GM19240 (cell line): ENCODE data around the gene FBXO30.

Experiments used
- DNase-seq: peaks from one replicate; pipeline ENCODE4 v3.0.0; 2011; ENCODE audit warnings: low spot score; ENCODE audit not compliant: insufficient read length

The FBXO30 gene

DNA sequence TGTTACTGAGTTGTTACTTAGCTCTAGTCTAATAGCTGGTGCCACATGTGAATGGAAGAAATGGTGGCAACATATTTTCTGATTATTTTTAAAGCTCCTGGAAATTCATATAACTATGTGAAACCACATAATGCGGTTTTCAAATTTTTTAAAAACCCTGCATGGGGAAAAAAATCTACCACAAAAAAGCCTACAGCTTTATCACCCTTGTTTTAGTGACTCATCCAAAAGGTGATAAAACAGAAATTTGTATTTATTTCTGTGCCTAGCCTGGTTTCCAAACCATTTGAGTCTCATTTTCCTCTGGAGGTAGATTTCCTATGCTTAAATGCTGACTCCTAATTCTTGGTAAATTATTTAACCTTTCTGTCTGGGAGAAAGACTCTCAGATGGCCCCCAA is 5.4 kb upstream of the FBXO30 start:
- no peak for DNase-seq

- no peak for DNase-seq
These were observed 4.2 kb upstream of the FBXO30 start for GRCh38 chr6:145818796-145819195.

GRCh38 chr6:145816392-145816791 is 1.8 kb upstream of the FBXO30 start:
- no peak for DNase-seq

DNA sequence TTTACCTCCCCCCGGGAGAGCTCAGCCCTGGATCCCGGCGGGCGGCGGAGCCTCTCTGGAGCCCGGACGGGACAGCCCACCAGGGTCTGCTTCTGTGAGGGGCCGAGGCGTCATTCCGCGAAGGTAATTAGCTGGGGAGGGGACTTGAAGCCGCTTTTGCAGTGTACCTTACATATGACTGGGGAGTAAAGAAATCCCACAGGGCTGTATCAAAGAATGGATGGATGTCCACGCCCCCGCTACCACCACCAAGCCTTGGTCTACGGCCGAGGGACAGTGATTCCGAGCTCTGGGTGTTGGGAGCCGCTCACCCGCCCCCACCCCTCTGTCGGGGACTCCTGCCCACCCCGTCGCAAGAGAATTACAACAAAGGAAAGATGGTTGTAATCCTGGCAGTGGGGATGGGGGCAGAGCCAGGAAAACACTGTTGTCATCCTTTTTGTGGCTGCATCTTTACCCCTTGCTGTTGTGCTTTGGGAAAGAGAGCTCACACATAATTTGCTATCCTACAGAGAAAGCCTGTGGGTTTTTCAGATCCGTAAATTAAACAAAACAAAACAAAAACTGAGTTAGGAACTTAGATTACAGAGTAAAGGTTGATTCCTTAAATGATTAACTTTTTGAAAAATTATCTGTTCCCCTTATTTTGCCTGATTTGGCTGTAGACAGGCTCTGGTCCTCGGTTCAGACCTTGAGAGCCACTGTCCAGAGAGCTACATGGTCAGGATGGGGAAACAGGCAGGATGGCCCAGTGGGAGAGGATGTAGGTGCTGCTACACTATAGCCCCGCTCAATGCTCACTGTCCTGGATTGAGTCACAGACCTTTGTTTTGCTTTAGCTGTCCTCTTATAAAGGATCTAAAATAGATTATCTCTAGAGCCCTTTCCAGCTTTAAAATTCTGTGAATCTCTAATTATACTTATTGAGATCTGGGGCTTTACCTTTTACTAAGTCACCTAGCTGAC is 997 bp upstream of the FBXO30 start:
- peak; percentile 9 for DNase-seq

- DNase-seq, result no peak
These were observed 527 bp downstream of the FBXO30 start for GRCh38 chr6:145814035-145814500.

DNA sequence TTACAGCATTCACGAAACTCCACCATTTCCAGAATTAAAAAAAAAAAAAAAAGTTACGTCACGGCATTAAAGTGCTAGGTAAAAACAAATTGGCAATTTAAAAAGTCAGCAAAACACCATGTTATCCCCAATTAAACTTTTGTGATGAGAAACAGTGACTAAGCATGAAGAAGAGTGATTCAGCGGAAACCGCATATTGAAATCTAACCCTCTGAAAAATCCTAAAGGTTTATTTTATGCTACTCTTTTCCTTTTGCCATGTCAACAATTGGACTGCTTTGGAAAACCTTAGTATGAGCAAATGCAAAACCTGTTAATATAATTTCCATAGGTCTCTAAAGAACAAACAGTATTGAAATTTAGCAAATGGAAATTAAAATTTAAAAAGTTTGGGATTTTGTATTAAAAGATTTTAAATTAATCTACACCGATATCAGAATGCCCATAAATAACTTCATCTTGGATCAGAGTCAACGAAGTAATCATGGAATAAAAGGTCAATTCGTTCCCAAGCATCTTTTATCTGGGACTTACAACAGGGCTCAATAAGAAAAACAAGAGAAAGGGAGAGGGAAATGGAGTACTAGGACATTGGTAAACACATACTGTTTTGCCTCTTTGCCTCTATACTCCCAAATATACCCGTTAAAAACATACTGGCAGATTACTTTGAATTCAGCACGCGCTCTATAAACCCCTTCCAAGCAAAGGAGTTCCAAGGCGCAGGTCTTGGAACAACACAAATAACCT is 1.1 kb downstream of the FBXO30 start:
- DNase-seq, result no peak

GRCh38 chr6:145811741-145812140 is 2.9 kb downstream of the FBXO30 start:
- no peak for DNase-seq

GRCh38 chr6:145809785-145810184 is 4.8 kb downstream of the FBXO30 start:
- no peak for DNase-seq

DNA sequence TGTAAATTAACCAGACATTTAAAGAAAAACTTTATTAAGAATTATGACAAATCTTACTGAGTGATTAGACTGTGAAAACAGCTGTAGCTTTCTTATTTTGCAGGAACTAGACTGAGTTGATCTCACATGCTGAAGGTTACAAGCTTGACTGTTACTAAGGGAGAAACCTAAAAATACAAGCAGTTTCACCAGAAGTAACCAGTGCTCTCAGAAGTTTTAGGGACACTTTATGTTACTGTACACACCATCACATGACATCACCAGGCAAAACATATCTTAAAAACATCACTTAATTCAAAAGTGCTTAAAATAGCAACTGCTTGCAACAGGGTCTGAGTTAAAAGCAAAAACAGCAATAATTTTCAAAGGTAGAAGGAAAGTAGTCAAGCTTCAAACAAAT is 5.4 kb downstream of the FBXO30 start:
- no peak for DNase-seq

GRCh38 chr6:145808239-145808638 is 6.4 kb downstream of the FBXO30 start:
- DNase-seq, result no peak

- no peak for DNase-seq
These were observed 12.5 kb downstream of the FBXO30 start for GRCh38 chr6:145802141-145802540.

- DNase-seq, result no peak
These were observed 13.6 kb downstream of the FBXO30 start for GRCh38 chr6:145801021-145801420.

DNA sequence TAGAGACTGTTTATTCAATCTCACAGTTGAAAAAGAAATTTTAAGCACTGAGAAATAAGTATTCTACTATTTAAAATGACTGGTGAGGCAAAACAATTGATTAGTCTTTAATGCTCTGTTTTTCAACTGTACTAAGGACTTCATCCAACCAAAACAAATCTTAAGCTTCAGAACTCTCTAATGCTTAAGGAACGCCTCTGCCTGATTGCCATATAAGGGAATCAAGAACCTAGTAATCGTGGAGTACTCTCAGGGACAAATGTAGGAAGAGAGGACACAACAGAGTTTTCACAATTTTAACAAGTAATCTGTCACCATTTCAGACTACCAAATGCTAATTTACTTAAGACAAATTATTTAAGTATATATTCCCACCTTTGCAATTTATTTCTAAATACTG is 16.1 kb downstream of the FBXO30 start:
- no peak for DNase-seq

GRCh38 chr6:145789443-145789842 is 25.2 kb downstream of the FBXO30 start:
- no peak for DNase-seq

GRCh38 chr6:145787688-145788087 is 26.9 kb downstream of the FBXO30 start:
- no peak for DNase-seq

DNA sequence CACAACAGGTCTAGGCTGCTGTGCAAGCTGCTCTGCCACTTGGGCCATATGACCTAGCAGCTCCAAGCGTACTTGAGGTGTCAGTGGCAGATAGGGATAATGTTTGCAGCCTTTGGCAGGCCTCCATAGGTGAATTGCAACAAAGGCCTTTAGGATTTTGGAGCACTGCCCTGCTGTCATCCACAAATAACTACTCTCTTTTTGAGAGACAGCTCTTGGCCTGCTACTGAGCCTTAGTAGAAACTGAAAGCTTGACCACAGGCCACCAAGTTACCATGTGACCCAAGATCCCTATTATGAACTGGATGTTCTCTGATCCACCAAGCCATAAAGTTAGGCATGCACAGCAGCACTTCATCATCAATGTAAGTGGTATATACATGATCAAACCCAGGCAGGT is 29.9 kb downstream of the FBXO30 start:
- no peak for DNase-seq

GRCh38 chr6:145783796-145784195 is 30.8 kb downstream of the FBXO30 start:
- DNase-seq, result no peak

- DNase-seq, result no peak
These were observed 41.7 kb downstream of the FBXO30 start for GRCh38 chr6:145772846-145773245.

GRCh38 chr6:145765449-145765848 is 49.1 kb downstream of the FBXO30 start:
- no peak for DNase-seq

DNA sequence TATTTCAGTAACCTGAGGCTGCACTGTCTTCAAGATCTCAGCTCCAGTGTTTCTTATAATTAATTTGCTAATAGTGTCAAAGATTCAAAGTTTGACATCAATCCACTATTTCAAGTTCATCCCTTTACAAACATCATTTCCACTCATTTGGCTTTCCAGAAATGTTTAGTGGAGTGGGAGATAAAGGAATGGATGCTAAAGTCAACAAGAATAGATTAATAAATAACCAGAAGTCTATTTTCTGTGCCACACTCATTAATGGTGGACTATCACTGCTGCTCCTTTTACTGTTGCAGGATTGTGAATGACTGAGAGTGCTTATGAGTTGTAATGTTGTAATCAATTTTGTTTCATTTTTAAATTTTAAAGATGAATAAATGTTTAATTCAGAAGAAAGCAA is 50.9 kb downstream of the FBXO30 start:
- DNase-seq, result no peak

- DNase-seq, result no peak
These were observed 53.0 kb downstream of the FBXO30 start for GRCh38 chr6:145761584-145761983.

DNA sequence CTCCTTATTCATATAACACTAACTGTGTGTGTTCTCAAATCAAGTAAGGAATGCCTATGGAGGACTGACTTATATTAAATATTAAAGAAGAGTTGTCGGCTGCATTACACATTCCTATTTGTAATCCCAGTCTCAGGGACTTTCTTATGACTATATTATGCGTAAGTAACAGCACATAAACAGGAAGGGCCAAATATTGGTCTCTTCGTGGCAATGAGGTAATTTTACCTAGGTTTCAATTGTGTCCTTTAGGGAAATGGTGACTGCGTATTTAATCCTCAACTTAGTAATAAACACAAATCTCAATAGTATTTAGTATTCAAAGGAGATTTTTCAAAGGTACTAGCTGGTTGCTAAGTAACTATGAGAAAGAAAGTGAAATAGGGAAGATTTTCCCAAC is 56.5 kb downstream of the FBXO30 start:
- DNase-seq, result no peak
